ENCODE data around the gene ST8SIA6.

ST8SIA6 gene

DNA sequence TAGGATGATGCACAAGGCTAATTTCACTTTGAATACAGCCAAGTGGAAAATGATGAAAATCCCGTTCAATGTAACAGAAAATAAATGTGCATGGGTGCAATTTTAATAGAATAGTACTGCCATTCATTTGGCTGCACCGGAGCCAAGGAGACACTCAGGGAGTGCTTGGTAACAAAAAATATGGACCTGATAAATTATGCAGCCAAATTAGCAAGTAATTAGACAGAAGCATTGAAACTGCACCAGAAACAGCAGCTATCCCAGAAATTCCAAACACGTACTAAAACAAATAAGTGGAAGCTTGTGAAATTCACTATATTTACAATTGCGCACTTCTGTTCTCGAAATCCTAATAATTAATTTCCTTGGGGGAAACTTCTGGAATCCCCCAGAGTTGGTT lies 31.5 kb downstream of the ST8SIA6 start:
- H3K4me3 ChIP-seq (ENCODE audit: low read depth, low read length), result no peak overlapping the region
- no peak for DNase-seq (ENCODE audit: low read depth)
- TF ChIP-seq, protein P1, sequence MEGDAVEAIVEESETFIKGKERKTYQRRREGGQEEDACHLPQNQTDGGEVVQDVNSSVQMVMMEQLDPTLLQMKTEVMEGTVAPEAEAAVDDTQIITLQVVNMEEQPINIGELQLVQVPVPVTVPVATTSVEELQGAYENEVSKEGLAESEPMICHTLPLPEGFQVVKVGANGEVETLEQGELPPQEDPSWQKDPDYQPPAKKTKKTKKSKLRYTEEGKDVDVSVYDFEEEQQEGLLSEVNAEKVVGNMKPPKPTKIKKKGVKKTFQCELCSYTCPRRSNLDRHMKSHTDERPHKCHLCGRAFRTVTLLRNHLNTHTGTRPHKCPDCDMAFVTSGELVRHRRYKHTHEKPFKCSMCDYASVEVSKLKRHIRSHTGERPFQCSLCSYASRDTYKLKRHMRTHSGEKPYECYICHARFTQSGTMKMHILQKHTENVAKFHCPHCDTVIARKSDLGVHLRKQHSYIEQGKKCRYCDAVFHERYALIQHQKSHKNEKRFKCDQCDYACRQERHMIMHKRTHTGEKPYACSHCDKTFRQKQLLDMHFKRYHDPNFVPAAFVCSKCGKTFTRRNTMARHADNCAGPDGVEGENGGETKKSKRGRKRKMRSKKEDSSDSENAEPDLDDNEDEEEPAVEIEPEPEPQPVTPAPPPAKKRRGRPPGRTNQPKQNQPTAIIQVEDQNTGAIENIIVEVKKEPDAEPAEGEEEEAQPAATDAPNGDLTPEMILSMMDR (IDR thresholded peaks at IDR 0.05; ENCODE audit: control insufficient read depth, extremely low read depth, insufficient read depth), result no peak

DNA sequence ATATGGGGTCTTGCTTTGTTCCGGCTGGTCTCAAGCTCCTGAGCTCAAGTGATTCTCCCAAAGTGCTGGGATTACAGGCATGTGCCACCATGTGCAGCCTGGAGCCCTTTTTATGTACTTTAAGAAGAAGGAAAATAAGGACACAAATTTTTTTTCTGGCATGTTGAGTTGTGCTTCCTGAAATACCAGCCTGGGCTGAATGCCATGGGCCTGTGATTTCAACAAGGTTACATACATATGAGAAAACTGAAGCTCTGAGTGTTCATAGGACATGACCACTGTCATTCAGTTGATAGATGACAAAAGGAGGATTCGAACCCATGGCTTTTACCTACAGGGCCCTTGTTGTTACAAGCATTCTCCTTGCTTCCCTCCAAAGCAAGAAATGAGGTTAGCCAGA lies 36.1 kb downstream of the ST8SIA6 start:
- H3K4me3 ChIP-seq (ENCODE audit: low read depth, low read length), result no peak overlapping the region
- peak; percentile 84 for DNase-seq (ENCODE audit: low read depth)
- TF ChIP-seq, protein P1 (IDR thresholded peaks at IDR 0.05; ENCODE audit: control insufficient read depth, extremely low read depth, insufficient read depth), result no peak

DNA sequence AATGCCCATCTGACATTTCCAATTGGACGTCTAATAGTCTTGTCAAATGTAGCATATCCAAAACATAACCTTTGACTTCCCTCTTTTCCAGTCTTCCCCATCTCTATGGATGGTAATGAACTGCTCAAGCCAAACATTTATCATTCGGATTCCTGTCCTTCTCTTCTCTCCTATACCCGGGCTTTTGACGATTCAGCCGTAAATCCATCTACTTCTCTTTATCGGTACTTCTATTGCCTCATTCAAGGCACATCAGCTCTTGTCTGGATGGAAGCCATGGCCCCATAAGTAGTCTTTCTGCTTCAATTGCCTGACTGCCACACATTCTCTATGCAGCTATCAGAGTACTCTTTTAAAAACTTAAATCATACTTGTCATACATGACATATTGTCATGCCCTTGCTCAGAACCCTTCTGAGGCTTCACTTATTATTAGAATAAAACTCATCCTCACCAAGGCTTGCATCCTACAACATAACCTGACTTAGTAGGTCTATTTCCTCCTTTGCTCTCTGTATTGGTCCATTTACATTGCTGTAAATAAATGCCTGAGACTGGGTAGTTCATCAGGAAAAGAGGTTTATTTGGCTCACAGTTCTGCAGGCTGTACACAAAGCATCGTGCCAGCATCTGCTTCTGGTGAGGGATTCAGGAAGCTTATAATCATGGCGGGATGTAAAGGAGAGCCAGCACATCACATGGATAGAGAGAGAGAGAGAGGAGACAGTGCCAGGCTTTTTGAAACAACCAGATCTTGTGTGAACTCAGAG lies 37.8 kb downstream of the ST8SIA6 start:
- TF ChIP-seq, protein P1 (IDR thresholded peaks at IDR 0.05; ENCODE audit: control insufficient read depth, extremely low read depth, insufficient read depth), result no peak
- DNase-seq (ENCODE audit: low read depth), result no peak

DNA sequence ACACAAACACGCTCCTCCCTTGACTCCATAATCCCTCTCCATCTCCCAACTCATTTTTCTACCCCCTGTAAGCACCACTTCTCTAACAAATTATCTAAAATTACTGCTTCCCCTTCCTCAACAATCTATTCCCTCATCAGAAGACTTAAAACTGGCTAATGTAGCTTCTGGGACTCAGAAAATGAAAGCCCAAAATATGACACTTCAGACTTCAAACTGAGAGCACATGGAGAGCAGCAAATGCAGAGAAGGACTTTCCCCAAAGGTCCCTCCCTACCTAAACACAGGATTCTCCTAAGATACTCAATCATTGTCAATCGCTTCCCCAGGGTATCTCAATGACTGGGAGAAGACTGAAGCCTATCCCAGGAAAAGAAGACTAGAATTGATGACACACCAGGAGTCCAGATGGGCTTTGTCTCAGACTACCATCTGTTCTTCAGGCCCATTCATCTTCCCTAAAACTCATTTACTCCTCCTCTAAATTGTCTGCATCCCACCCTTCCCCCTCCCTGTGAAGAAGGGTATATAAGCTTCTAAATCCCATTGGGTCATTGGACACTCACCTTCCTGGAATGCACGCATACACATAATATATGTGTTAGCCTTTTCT lies 39.2 kb downstream of the ST8SIA6 start:
- H3K4me3 ChIP-seq (ENCODE audit: low read depth, low read length), result no peak overlapping the region
- TF ChIP-seq, protein P1 (IDR thresholded peaks at IDR 0.05; ENCODE audit: control insufficient read depth, extremely low read depth, insufficient read depth), result no peak

More for the DNA sequence above, 37.8 kb downstream of the ST8SIA6 start:
- no peak overlapping the region for H3K4me3 ChIP-seq (ENCODE audit: low read depth, low read length)

DNA sequence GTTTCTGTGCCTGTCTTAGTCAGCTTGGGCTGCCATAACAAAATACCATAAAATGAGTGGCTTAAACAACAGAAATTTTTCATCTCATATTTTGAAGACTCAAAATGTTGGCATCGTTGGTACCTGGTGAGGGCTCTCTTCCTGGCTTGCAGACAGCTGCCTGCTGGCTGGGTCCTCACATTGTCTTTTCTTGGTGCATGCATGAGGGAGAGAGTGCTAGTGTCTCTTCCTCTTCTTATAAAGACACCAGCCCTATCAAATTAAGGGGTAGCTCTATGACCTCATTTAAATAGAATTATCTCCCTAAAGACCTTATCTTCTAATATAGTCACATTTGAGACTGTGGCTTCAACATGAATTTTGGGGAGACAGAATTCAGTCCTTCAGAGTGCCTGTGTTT lies 39.9 kb downstream of the ST8SIA6 start:
- no peak overlapping the region for H3K4me3 ChIP-seq (ENCODE audit: low read depth, low read length)
- TF ChIP-seq, protein P1 (IDR thresholded peaks at IDR 0.05; ENCODE audit: control insufficient read depth, extremely low read depth, insufficient read depth), result no peak
- no peak for DNase-seq (ENCODE audit: low read depth)

More for the DNA sequence above, 39.2 kb downstream of the ST8SIA6 start:
- no peak for DNase-seq (ENCODE audit: low read depth)

DNA sequence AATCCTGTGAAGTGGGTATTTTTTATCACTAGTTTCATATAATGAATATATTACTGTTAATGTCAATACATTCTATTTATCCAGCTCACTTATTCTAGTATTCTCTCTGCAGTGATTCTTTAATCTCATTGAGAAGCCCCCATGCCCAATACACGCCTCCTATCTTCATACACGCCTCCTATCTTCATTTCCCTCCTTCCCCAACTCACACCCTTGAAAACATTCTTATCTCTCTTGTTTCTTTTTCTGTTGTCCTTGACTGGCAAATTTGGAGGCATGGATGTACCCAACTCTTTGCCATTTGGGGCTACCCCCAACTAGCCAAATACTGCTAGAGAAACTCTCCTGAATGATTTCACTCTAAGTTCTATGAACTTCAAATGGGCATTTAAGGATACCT lies 40.5 kb downstream of the ST8SIA6 start:
- H3K4me3 ChIP-seq (ENCODE audit: low read depth, low read length), result no peak overlapping the region
- no peak for DNase-seq (ENCODE audit: low read depth)
- TF ChIP-seq, protein P1 (IDR thresholded peaks at IDR 0.05; ENCODE audit: control insufficient read depth, extremely low read depth, insufficient read depth), result no peak

All from LNCaP clone FGC (cell line).